Dedifferentiated amniotic fluid mesenchymal stem cell (primary cell): ENCODE results near the gene IFITM2.
"Not testable (repeated sequence)": the region's sequence is repeated elsewhere in the genome, so short reads cannot be mapped to it uniquely, and the experiment has no call there.

Experiments
- DNase-seq: peaks from one replicate; pipeline ENCODE4 v3.0.0-alpha.2; 2016; ENCODE audit errors: extremely low spot score

IFITM2 gene

DNA sequence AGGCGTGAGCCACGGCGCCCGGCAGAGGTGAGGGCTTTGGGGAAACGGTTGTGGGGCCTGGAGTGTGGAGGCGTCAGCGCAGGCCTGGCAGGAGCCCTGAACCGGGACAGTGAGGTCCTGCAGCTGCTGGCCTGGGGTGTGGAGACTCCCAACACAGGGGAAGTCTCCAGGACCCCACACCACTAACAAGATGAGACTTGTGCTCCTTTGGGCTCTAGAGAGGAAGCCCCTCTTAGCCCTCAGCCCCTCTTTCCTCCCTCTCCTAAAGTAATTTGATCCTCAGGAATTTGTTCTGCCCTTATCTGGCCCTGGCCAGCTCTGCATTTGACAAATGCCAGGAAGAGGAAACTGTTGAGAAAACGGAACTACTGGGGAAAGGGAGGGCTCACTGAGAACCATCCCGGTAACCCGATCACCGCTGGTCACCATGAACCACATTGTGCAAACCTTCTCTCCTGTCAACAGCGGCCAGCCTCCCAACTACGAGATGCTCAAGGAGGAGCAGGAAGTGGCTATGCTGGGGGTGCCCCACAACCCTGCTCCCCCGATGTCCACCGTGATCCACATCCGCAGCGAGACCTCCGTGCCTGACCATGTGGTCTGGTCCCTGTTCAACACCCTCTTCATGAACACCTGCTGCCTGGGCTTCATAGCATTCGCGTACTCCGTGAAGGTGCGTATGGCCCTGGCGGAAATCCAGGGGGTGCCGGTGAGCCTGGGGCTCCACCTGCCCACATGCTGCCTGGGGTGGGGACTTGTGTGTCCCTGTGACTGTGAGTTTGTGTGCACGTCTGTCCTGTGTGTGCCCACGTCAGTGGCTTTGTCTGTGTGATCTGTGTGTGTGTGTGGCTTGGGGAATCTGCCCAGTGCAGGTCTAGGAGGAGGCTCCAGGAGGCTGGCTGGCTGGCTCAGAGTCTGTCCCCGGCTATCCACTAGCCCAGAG lies at the start of gene IFITM2:
Gene IFITM2, plus strand, starts transcription at position 51 of the 943 bp plus-strand sequence. Its CDS starts 377 bp downstream, at position 428.
- peak; percentile 54 for DNase-seq

DNA sequence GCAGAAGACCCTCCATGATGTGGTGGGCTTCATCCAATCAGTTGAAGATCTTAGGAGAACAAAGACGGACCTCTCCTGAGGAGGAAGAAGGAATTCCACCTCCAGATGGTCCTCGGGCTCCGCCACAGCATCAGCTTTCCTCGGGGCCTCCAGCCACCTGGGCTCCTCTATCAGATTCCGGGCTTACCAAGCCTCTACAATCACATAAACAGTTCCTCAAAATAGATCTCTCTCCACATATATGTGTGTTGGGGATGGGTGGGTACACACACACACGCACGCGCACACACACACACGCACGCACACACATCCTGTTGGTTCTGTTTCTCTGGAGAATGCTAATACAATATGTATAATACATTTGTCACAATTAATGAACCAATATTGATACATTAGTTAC lies 48.2 kb upstream of the IFITM2 start:
- no peak for DNase-seq

- DNase-seq: no peak
Observed at GRCh38 chr11:261624-262023, 46.0 kb upstream of the IFITM2 start.

GRCh38 chr11:266676-267439 lies 40.8 kb upstream of the IFITM2 start:
- no peak for DNase-seq

- DNase-seq: no peak
Observed at GRCh38 chr11:267491-267994, 40.1 kb upstream of the IFITM2 start.

GRCh38 chr11:268716-269145 lies 38.9 kb upstream of the IFITM2 start:
- DNase-seq: not testable (repeated sequence)

DNA sequence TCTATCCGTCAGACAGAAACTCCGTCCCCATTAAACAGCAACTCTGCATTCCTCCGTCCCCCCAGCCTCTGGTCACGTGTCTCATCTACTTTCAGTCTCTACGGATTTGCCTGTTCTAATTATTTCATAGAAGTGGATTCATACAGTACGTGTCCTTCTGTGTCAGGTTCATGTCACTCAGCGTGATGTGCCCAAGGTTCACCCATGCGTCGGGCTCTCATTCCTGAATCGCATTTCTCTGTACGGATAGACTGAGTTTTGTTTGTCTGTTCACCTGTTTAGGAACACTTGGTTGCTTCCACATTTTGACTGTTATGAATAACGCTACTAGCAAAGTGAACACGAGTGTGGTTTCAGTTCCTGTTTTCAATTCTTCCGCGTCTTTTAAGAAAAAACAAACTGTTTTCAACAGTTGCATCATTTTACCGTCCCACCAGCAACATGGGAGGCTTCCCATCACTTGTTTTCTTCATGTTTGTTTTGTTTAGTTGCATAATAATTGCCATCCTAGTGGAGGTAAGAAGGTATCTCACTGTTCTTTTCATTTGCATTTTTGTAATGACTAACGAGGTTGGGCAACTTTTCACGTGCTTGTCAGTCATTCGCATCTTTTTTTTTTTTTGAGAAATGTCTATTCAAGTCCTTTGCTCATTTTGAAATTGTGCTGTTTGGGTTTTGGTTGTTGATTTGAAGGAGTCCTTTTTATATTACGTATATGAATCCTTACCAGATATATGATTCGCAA lies 38.3 kb upstream of the IFITM2 start:
- no peak for DNase-seq

DNA sequence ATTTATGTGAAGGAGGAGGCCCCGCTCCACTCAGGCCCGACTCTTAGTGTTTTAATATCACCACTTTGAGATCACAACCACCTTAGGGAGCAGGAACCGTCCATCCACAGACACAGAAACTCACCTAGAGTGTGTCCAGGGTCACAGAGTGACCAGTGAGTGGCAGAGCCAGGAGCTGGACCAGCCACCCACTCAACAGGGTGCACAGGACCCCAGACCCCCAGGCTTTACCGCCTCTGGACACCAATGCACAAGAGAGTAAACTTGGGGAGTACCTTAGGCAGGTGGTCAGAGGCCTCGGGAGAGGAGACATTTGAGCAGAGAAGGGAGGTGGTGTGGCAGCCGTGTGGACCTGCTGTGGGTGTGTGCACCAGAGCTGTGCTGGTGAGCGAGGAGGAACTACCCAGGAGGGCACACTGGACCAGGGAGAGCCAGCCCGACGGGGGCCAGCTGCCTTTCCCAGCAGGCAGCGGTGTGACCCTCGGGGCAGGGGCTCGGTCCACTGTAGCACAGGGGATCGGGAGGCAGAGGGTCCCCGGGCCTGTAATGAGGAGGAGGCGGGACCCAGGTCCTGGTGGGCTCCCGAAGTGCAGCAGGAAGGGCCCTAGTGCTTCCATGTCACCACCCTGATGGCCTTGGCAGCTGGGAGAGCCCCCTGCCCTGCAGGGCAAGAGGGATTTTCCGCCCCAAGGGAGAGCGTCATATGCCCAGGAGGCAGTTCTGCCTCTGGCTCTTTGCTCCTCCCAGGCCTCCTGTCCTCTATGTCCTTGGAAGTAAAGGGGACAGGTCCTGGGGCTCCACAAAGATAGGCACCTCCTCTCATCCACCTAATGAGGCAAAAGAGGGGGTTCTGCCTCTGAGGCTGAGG lies 36.9 kb upstream of the IFITM2 start:
- no peak for DNase-seq

DNA sequence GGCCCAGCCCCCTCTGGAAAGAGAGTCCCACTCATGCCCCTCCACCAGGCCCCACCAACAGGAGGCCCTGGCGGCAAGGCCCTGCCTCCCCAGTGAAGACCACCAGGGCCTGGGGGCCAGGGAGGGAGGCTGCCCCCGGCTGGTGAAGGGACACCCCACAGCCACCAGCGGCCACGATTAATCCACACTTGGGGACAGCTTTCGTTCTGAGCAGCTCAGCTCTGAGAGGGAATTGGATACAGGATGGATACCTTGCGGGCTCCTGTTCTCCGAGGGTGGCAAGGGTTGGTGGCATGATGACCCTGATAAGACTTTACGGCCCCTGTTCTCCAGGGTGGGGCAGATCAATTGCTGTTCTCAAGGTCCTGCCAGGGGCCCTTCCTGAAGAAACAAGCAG lies 36.3 kb upstream of the IFITM2 start:
- DNase-seq: no peak

- DNase-seq: no peak
Observed at GRCh38 chr11:272195-272930, 35.3 kb upstream of the IFITM2 start.

DNA sequence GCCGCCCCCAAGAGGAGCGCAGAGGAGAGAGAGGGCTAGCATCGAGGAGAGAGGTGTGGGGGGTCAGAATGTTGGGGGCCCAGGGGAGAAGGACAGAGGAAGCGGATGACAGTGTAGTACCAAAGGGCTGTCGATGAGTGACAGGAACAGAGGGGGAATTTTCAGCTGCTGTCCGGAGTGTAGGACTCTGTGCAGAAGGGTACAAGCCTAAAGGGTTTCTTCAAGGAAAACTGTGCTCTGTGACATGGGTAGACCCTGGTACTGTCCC lies 34.8 kb upstream of the IFITM2 start:
- DNase-seq: no peak

- no peak for DNase-seq
Observed at GRCh38 chr11:276219-276618, 31.4 kb upstream of the IFITM2 start.

DNA sequence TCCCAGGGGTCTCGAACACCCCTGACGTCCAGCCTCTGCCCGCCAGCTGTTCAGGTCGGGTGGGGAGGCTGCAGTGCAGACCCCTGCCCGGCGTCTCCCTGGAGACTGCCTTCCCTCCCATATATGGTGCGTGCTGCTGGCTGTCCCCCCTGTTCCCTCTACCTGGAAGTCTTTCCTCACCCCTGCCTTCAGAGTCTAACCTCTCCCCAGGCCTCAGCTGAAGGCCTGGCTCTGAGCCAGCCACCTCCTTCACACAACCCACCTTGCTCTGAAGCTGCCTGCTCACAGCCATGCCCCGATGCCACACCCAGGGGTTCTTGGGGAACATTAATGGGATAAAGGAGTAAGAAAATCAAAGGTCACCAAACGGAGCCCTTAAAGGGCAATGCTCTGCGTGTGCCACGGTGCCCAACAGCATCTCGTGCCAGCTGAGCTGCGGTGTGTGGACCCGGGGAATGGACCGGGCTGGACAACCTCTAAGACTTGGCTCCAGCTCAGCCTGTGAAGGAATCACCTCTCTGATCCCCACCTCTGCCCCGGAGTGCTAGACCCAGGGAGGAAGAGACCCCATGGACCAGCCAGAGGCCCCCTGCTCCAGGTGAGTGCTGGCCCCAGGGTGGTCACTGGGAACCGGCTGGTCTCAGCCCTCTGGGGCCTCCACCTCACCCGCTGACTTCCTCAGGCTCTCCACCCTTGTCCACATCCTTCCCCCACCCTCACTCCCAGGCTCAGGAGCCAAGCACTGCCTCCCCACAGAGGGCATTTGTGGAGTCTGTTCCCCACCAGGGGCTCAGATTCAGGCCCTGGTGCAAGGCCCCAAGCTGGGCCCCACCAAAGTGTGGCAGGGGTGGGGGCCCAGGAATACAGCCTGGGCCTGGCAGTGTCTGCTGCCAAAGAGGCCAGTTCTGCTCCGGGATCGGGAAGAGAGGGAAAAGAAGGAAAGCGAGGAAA lies 29.3 kb upstream of the IFITM2 start, which contains the start of gene NLRP6:
Gene NLRP6, plus strand, starts transcription at position 407 of the 951 bp plus-strand sequence. Its CDS starts 163 bp downstream, at position 570.
- DNase-seq: no peak

DNA sequence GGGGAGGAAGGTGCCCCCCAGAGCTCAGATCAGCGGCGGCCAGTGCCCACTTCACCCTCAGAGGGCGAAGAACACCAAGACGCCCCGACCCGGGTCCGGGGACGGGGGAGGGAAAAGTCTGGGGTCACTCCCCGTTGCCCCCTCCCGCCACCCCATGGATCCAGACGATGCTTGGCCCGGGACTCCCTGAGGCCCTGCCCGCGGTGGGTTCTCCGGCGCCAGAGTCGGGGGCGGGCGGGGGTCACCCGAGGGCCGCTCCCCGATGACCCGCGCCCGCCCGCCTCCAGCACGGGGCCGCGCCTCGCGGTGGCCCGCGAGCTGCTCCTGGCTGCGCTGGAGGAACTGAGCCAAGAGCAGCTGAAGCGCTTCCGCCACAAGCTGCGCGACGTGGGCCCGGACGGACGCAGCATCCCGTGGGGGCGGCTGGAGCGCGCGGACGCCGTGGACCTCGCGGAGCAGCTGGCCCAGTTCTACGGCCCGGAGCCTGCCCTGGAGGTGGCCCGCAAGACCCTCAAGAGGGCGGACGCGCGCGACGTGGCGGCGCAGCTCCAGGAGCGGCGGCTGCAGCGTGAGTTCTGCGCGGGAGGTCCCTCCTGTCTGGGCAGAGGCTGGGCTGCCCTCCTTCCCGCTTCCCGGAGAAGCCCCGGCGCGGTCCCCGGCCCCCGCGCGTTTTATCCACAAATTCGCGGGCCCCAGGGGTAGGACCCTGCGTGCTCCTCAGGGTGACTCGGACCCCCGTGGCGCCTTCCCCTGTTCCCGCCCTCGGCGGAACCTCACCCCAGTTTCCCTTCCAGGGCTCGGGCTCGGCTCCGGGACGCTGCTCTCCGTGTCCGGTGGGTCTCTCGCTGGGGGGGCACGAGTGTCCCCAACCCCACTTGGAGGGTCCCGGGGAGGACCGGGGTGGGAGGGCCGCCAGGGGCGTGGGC lies 28.3 kb upstream of the IFITM2 start:
- no peak for DNase-seq

DNA sequence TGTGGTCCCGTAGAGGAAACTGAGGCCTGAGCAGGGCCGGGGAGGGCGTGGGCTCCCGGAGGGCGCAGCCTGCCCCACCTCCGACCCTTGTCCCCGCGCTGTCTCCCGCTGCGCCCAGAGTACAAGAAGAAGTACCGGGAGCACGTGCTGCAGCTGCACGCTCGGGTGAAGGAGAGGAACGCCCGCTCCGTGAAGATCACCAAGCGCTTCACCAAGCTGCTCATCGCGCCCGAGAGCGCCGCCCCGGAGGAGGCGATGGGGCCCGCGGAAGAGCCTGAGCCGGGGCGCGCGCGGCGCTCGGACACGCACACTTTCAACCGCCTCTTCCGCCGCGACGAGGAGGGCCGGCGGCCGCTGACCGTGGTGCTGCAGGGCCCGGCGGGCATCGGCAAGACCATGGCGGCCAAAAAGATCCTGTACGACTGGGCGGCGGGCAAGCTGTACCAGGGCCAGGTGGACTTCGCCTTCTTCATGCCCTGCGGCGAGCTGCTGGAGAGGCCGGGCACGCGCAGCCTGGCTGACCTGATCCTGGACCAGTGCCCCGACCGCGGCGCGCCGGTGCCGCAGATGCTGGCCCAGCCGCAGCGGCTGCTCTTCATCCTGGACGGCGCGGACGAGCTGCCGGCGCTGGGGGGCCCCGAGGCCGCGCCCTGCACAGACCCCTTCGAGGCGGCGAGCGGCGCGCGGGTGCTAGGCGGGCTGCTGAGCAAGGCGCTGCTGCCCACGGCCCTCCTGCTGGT lies 27.5 kb upstream of the IFITM2 start:
- no peak for DNase-seq

- DNase-seq: no peak
Observed at GRCh38 chr11:280706-281485, 26.7 kb upstream of the IFITM2 start.
